HUES48 (cell line): ENCODE data around the gene FAT2.
"Not testable (repeated sequence)": the region's sequence is repeated elsewhere in the genome, so short reads cannot be mapped to it uniquely, and the experiment has no call there.

ENCODE experiments used
- H3K27ac ChIP-seq: one replicate; pipeline ENCODE4 v1.7.0; 2013; ENCODE audit warnings: low read depth, low read length, inconsistent platforms
- H3K27me3 ChIP-seq: 2 replicates; pipeline ENCODE4 v1.6.1; 2013; ENCODE audit warnings: mild to moderate bottlenecking, low read length; ENCODE audit not compliant: control insufficient read depth, insufficient read depth
- H3K36me3 ChIP-seq: 2 replicates; pipeline ENCODE4 v1.6.1; 2013; ENCODE audit warnings: low read length; ENCODE audit not compliant: control insufficient read depth, insufficient read depth
- H3K4me1 ChIP-seq: 2 replicates; pipeline ENCODE4 v1.6.1; 2013; ENCODE audit warnings: mild to moderate bottlenecking, low read length; ENCODE audit not compliant: control insufficient read depth, insufficient read depth
- H3K4me3 ChIP-seq: 2 replicates; pipeline ENCODE4 v1.5.1; 2013; ENCODE audit warnings: mild to moderate bottlenecking, low read depth, low read length
- H3K9ac ChIP-seq: 2 replicates; pipeline ENCODE4 v1.6.1; 2013; ENCODE audit warnings: mild to moderate bottlenecking, low read depth, low read length, moderate library complexity
- H3K9me3 ChIP-seq: 2 replicates; pipeline ENCODE4 v1.6.1; 2013; ENCODE audit warnings: low read length; ENCODE audit not compliant: control insufficient read depth, insufficient read depth

Gene FAT2

DNA sequence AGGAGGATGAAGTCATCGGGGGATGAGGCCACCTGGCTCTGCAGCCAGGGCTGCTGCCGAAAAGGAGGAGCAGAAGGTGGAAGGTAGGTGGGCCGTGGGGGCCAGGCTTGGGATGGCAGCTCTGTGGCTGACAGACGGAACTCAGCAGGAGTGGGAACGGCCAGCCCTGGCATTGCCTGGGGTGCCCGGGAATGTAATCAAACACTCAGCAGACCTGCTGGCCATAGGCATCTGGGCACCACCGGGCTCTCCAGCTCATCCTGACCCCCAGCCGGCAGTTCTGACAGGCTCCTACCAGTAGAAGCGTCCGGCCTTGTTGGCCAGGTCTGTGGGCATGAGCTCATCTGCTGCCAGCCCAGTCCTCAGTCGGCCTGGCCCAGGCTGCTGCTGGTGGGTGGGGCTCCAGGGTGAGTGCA, 4.3 kb upstream of the FAT2 start:
- Histone ChIP-seq H3K4me1 (peaks cover 26% of the 10 kb centered on the region), H3K9me3 (no peaks in the 10 kb centered on the region), H3K27me3 (peaks cover 4% of the 10 kb centered on the region; the same call in 1 of the 2 replicates), H3K36me3 (no peaks in the 10 kb centered on the region), H3K27ac (no peak overlapping the region), H3K9ac (no peak overlapping the region), H3K4me3 (no peak overlapping the region)

DNA sequence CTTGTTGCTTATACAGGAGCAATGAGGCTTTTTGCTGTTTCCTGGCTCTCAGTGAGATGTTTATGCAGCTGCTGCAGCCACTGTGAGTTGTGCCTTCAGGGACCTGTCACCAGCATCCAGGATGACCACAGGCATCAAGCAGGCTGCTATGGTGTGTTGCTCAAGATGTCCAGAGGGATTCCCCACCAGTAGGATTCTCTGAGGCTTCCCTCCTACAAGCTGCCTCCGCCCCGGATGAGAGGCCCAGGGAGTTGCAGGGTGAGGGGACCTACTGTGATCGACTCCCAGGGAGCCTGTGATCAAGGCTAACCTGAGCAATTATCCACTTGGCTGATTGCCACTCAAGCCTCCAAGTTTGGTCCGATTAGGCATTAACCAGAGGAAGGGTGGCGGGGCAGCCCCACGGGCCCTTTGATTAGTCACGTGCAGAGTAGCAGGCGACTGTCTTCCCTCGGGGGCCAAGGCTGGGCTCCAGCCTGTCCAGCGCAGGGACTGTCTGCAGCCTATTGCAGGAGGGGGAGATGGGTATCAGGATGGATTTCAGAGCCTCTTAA, 1.8 kb upstream of the FAT2 start:
- no peak overlapping the region for H3K4me3 ChIP-seq
- H3K9ac ChIP-seq = no peak overlapping the region
- H3K36me3 ChIP-seq = no peaks in the 10 kb centered on the region
- H3K9me3 ChIP-seq = no peaks in the 10 kb centered on the region
- peaks cover 23% of the 10 kb centered on the region for H3K4me1 ChIP-seq
- peaks cover 4% of the 10 kb centered on the region; the same call in 1 of the 2 replicates for H3K27me3 ChIP-seq
- H3K27ac ChIP-seq = no peak overlapping the region

DNA sequence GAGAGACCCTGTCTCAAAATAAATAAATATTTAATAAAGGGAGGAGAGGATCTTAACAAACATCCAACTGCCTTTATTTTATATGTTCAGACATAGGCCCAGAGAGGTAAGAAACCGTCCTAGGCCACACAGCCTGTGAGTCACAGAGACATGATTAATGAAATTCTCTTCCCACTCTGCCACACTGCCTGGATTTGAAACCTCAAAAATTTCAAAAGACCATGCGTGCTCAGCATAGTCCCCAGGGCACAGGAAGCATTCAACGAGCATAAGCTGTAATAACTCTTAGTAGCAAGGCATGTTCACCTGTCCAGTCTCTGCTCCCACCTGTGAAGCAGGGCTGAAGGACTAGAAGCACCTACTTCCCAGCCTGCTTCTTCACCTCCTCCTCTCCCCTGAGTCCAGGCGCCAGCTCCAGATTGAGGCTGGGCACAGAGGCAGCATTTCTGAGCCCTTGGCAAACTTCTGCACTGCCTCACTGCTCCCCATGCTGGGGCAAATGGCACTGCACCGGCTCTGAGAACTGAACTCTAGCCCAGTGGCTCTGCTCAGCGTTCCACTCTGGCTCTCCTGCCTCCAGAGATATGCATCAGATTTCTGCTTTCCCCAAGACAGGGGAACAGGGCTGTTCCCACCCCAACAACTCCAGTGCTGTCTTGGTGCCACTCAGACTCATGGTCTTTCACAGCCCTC, 1.1 kb downstream of the FAT2 start:
- H3K36me3 ChIP-seq = no peaks in the 10 kb centered on the region
- H3K27me3 ChIP-seq = peaks cover 4% of the 10 kb centered on the region; the same call in 1 of the 2 replicates
- no peak overlapping the region for H3K4me3 ChIP-seq
- no peaks in the 10 kb centered on the region for H3K9me3 ChIP-seq
- H3K27ac ChIP-seq = no peak overlapping the region
- H3K4me1 ChIP-seq = peaks cover 11% of the 10 kb centered on the region
- H3K9ac ChIP-seq = no peak overlapping the region

DNA sequence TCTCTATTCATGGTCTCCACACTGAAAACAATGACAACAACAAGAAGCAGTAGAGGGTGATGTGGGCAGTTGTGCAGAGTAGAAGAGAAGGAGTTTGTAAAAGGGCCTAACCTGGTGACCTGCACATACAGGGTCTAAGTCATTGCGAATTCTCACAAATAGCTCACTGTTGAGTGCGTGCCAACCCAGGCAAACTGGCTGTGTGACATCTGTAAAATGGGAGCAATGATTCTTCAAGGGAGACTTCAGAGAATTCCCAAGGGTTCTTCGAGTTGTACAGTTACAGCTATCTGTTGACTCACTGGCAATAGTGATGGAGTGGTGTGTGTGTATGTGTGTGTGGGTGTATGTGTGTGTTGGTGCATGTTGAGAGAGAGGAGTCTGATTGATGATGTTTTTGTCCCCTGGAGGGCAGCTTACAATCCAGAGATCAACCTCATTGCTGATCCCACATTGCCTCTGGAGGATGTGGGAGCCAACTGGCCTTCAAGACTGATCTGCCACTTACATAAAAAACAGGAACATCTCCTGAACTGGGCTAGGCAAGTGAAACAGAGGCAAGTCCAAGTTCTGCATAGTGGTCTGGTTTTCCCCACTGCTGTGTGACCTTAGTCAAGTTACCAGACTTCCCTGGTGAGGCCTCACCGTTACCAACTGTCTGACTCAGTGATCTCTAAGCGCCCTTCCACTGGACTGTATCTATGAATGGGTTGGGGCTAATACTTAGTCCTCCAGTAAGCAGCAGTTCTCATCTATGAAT, 3.2 kb downstream of the FAT2 start:
- Histone ChIP-seq H3K4me1 (peaks cover 11% of the 10 kb centered on the region), H3K36me3 (no peaks in the 10 kb centered on the region), H3K27ac (no peak overlapping the region), H3K9ac (no peak overlapping the region), H3K9me3 (no peaks in the 10 kb centered on the region), H3K4me3 (no peak overlapping the region), H3K27me3 (peaks cover 4% of the 10 kb centered on the region; the same call in 1 of the 2 replicates)

DNA sequence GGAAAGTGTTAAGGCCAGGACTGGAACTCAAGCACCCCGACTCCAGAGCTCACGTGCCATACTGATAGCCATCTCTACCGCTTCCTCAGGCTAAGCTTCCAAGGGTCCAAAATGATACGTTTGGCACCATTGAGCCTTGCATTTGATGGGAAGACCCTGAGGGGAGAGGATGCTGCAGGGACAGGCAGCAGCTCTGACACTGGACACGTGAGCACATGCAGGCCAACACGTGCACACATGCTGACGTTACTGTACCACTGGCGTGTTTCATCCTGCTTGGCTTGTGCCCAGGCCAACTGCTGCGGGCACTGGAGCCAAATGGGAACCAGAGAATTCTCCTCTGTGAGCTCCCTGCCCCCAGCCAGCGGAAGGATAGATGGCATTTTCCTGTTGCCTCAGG, 5.2 kb downstream of the FAT2 start:
- no peak overlapping the region for H3K27ac ChIP-seq
- peaks cover 10% of the 10 kb centered on the region for H3K4me1 ChIP-seq
- no peak overlapping the region for H3K4me3 ChIP-seq
- peaks cover 4% of the 10 kb centered on the region; the same call in 1 of the 2 replicates for H3K27me3 ChIP-seq
- no peaks in the 10 kb centered on the region for H3K36me3 ChIP-seq
- no peak overlapping the region for H3K9ac ChIP-seq
- no peaks in the 10 kb centered on the region for H3K9me3 ChIP-seq

DNA sequence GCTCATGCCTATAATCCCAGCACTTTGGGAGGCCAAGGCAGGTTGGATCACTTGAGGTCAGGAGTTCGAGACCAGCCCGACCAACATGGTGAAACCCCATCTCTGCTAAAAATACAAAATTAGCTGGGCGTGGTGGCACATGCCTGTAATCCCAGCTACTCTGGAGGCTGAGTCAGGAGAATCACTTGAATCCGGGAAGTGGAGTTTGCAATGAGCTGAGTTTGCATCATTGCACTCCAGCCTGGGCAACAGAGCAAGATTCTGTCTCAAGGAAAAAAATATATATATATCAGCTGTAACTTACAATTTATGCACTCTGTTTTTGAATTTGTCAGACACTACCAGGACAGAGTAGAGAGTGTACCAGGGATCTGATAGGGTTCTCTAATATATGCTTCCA, 5.8 kb downstream of the FAT2 start:
- not testable (repeated sequence) for H3K36me3 ChIP-seq, H3K27me3 ChIP-seq, H3K27ac ChIP-seq, H3K4me3 ChIP-seq, H3K9ac ChIP-seq, H3K4me1 ChIP-seq, H3K9me3 ChIP-seq

DNA sequence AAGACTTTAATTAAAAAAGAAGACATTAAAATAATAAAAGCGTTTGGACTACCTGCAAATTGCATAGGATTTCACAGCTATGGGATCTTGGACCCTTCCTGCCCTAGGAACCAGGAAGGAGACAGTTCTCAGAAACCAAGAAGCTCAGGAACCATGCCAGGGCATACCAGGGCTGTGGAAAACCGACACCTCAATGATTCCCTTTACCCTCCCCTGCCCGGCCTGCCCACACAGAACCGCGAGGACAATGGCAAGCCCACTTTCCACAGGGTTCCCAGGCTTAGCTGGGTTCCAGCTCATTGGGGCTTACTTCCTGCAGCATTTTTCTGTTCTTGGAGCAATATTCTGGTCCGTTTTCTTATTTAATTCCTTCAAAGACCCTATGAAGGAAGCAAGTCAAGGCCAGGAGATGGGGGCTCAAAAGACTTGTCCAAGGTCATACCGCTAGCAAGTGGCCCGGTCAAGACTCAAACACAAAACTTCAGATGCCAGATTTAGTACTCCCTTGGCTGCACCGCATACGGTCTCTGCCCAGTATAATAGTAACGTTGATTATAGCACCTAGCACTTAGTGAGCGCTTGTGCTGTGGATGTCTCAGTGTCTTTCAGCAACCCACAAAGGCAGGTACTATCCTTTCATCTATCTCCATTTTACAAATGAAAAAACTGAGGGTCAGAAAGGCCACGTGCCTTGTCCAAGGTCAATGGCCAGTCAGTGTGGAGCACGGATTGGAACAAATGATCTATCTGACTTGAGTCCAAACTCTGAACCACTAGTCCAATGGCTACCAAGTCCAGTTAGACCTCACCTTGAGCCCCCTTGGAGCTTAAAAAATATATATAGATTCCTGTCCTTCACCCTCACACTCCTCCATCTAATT, 6.8 kb downstream of the FAT2 start:
- Histone ChIP-seq H3K4me3 (no peak overlapping the region), H3K9me3 (no peaks in the 10 kb centered on the region), H3K27ac (no peak overlapping the region), H3K4me1 (peaks cover 6% of the 10 kb centered on the region), H3K27me3 (no peaks in the 10 kb centered on the region), H3K36me3 (no peaks in the 10 kb centered on the region), H3K9ac (no peak overlapping the region)

DNA sequence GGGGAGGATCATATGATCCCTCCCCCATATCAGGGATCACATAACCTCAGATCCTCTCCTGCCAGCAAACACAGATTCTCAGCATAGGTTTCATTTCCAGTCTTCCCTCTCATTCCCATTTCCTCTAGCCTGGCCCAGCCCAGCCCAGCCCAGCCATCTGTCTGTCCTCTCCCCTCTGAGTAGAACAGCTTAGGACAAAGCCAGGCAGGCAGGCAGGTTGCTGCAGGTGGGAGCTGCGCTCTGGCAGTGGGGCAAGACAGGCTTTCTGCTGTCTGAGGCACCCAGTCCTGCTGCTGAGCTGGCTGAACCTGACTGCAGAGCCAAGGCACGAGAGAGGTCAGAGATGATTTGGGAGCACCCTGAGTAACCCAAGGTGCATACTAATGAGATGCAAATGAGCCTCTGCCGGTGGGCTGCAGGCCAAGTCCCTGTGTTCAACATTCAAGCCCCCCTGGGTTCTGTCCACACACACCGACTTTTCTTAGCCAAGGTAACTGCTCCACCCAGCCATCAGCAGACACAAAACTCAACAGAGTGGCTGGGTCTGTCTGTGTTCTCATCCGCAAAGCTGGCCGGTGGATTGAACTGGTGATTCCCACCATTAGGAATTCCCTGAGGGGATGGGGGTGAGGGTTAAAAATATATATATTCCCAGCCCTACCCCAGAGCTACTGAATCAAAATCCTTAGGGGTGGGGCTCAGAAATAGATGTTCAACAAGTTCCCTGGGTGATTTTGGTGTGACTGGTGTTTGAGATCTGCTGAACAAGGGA, 9.1 kb downstream of the FAT2 start:
- Histone ChIP-seq H3K27me3 (no peaks in the 10 kb centered on the region), H3K27ac (no peak overlapping the region), H3K4me1 (peaks cover 6% of the 10 kb centered on the region)

DNA sequence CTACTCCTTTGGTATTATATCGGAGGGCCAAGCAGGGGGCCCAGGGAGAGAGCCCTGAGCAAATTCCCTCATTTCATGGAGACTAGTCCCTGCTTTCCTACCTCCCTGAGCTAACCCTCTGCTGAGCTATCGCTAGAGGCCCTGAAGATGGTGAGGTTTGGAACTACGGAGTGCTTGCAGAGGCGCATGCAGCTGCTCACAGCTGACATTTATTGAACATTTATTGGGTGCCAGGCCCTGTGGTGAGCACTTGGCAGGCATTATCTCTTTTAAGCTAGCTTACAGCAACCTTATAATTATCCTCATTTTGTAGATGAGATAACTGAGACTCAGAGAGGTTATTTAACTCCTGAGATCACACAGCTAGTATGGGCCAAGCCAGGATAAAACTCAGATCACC, 9.8 kb downstream of the FAT2 start:
- Histone ChIP-seq H3K4me3 (no peak overlapping the region), H3K4me1 (peaks cover 6% of the 10 kb centered on the region), H3K9me3 (no peaks in the 10 kb centered on the region), H3K36me3 (no peaks in the 10 kb centered on the region), H3K27ac (no peak overlapping the region), H3K27me3 (no peaks in the 10 kb centered on the region), H3K9ac (no peak overlapping the region)

More for the DNA sequence above, 9.1 kb downstream of the FAT2 start:
- Histone ChIP-seq H3K9me3 (no peaks in the 10 kb centered on the region), H3K36me3 (no peaks in the 10 kb centered on the region), H3K4me3 (no peak overlapping the region), H3K9ac (no peak overlapping the region)

DNA sequence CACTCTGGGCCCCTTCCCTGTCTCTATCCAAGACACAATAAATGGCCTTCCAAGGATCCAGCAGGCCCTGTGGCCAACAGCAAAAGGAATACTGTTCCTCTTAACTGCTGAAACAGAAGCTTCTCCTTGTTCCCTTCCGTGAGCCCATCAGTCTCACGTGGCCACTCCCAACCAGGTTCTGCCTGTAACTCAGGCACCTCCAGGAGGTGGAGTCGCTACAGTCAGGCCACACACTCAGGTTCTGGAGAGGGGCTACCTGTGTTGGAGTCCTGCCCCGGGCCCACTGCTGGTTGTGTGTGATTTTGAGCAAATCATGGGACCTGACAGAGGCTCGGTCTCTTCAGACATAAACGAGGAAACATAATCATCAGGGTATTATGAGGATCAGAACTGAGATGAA, 10.3 kb downstream of the FAT2 start:
- Histone ChIP-seq H3K9ac (no peak overlapping the region), H3K27ac (no peak overlapping the region), H3K9me3 (no peaks in the 10 kb centered on the region), H3K4me1 (peaks cover 6% of the 10 kb centered on the region), H3K27me3 (no peaks in the 10 kb centered on the region), H3K4me3 (no peak overlapping the region), H3K36me3 (no peaks in the 10 kb centered on the region)
